Mesenchymal stem cell (in vitro differentiated cells and primary cell): ENCODE data around the gene GZMH.

ENCODE experiments used
- DNase-seq: peaks from one replicate; pipeline ENCODE4 v3.0.0-alpha.2; 2013
- H2AFZ ChIP-seq: one replicate; pipeline ENCODE4 v1.6.1; 2013; ENCODE audit warnings: low read depth, mild to moderate bottlenecking, control low read depth, inconsistent platforms, low read length, moderate library complexity
- H2AK5ac ChIP-seq: 2 replicates; pipeline ENCODE4 v1.6.1; 2013; ENCODE audit warnings: low read length, moderate library complexity, mild to moderate bottlenecking, inconsistent platforms; ENCODE audit not compliant: severe bottlenecking
- H2BK120ac ChIP-seq: one replicate; pipeline ENCODE4 v1.6.1; 2013; ENCODE audit warnings: low read depth, mild to moderate bottlenecking, inconsistent platforms, low read length, moderate library complexity
- H2BK12ac ChIP-seq, 2 experiments: one replicate each; pipeline ENCODE4 v1.6.1; 2013; ENCODE audit warnings: inconsistent platforms in 2 of 2, low read length in 2 of 2, mild to moderate bottlenecking in 2 of 2, moderate library complexity in 2 of 2, control low read depth in 1 of 2
- H2BK15ac ChIP-seq: one replicate; pipeline ENCODE4 v1.6.1; 2013; ENCODE audit warnings: mild to moderate bottlenecking, low read depth, inconsistent platforms; ENCODE audit not compliant: poor library complexity, severe bottlenecking
- H2BK5ac ChIP-seq: 2 replicates; pipeline ENCODE4 v1.6.1; 2013; ENCODE audit warnings: low read depth, mild to moderate bottlenecking, low read length, control low read depth, inconsistent platforms; ENCODE audit not compliant: poor library complexity, severe bottlenecking
- H3K14ac ChIP-seq, 2 experiments: one replicate each; pipeline ENCODE4 v1.6.1; 2013; ENCODE audit warnings: inconsistent platforms in 2 of 2, low read length in 2 of 2, control low read depth in 1 of 2, mild to moderate bottlenecking in 1 of 2, moderate library complexity in 1 of 2
- H3K18ac ChIP-seq, 2 experiments: one replicate each; pipeline ENCODE4 v1.6.1; 2013; ENCODE audit warnings: inconsistent platforms in 2 of 2, low read length in 2 of 2, control low read depth in 1 of 2, low read depth in 1 of 2, mild to moderate bottlenecking in 1 of 2
- H3K23ac ChIP-seq, 2 experiments: one replicate each; pipeline ENCODE4 v1.6.1; 2013; ENCODE audit warnings: inconsistent platforms in 2 of 2, low read length in 2 of 2, mild to moderate bottlenecking in 2 of 2, moderate library complexity in 2 of 2, control low read depth in 1 of 2
- H3K27ac ChIP-seq: 2 replicates; pipeline ENCODE4 v1.5.1; 2013; ENCODE audit warnings: mild to moderate bottlenecking, moderate library complexity, low read length, control low read depth, inconsistent platforms; ENCODE audit not compliant: poor library complexity, severe bottlenecking
- H3K27me3 ChIP-seq, 2 experiments: 2 replicates each; pipeline versions ENCODE4 v1.6.1 to v1.7.0; 2013; ENCODE audit warnings: low read length in 2 of 2, mild to moderate bottlenecking in 2 of 2, moderate library complexity in 2 of 2, control low read depth in 1 of 2, inconsistent platforms in 1 of 2; ENCODE audit not compliant: control insufficient read depth in 1 of 2, insufficient read depth in 1 of 2
- H3K36me3 ChIP-seq, 2 experiments: 2 replicates each; pipeline versions ENCODE4 v1.6.1 to v1.7.0; 2013; ENCODE audit warnings: low read length in 2 of 2, control low read depth in 1 of 2, inconsistent platforms in 1 of 2, low read depth in 1 of 2, mild to moderate bottlenecking in 1 of 2; ENCODE audit not compliant: insufficient read depth in 2 of 2, control insufficient read depth in 1 of 2
- H3K4ac ChIP-seq, 2 experiments: one replicate each; pipeline ENCODE4 v1.6.1; 2013; ENCODE audit warnings: inconsistent platforms in 2 of 2, low read length in 2 of 2, mild to moderate bottlenecking in 2 of 2, moderate library complexity in 2 of 2, control low read depth in 1 of 2, low read depth in 1 of 2
- H3K4me1 ChIP-seq: 2 replicates; pipeline ENCODE4 v1.6.1; 2013; ENCODE audit warnings: low read depth, low read length, control low read depth; ENCODE audit not compliant: control insufficient read depth, insufficient read depth
- H3K4me2 ChIP-seq: 2 replicates; pipeline ENCODE4 v1.6.1; 2013; ENCODE audit warnings: low read length, mild to moderate bottlenecking, inconsistent platforms; ENCODE audit not compliant: poor library complexity, severe bottlenecking
- H3K4me3 ChIP-seq, 2 experiments: 2 replicates each; pipeline versions ENCODE4 v1.5.1 to v1.7.0; 2013; ENCODE audit warnings: low read length in 2 of 2, mild to moderate bottlenecking in 2 of 2, control low read depth in 1 of 2, low read depth in 1 of 2; ENCODE audit not compliant: insufficient read depth in 1 of 2
- H3K79me1 ChIP-seq: replicated peaks from 2 replicates; pipeline ENCODE4 v1.6.1; 2013; ENCODE audit warnings: mild to moderate bottlenecking, control low read depth, low read length, inconsistent platforms; ENCODE audit not compliant: poor library complexity, severe bottlenecking
- H3K9ac ChIP-seq: 2 replicates; pipeline ENCODE4 v1.7.0; 2013; ENCODE audit warnings: mild to moderate bottlenecking, low read length, moderate library complexity
- H3K9me3 ChIP-seq: 2 replicates; pipeline ENCODE4 v1.7.0; 2013; ENCODE audit warnings: mild to moderate bottlenecking, low read length; ENCODE audit not compliant: control insufficient read depth
- H4K8ac ChIP-seq: one replicate; pipeline ENCODE4 v1.6.1; 2013; ENCODE audit warnings: inconsistent platforms, mild to moderate bottlenecking, low read length, moderate library complexity
- H4K91ac ChIP-seq: one replicate; pipeline ENCODE4 v1.6.1; 2013; ENCODE audit warnings: mild to moderate bottlenecking, low read length, inconsistent platforms
- WGBS: methylation state at CpG from one replicate; pipeline ENCODE4 v1.1.7; 2013; ENCODE audit warnings: mixed read lengths; 5-methylcytosine and 5-hydroxymethylcytosine counted together

GZMH gene

GRCh38 chr14:24613747-24614146 lies 4.3 kb upstream of the GZMH start:
- no peak overlapping the region for H2BK5ac ChIP-seq
- 76% methylated on average over 2 of the region's 2 CpGs for WGBS

DNA sequence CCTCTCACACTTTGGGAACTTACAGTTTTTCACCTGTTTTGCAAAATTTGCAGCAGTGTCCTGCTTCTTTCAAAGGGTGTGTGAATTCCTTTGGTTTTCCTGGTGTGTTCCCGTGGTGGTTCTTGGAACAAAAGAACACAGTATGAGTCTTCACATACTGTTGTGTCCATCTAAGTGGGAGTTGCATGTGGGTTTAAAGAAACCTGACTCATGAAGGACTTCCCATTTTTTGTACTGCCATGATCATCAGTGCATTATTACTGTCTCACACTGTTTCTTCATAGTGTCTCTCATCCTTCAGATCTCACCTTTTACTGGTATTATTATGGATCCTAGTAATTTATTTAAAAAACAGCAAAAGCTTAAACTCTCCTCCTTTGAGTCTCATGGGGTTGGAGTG lies 3.8 kb upstream of the GZMH start:
- WGBS: 27% methylated on average over 1 of the region's 1 CpG

More at GRCh38 chr14:24613747-24614146, 4.3 kb upstream of the GZMH start:
- Histone ChIP-seq H3K23ac (no peak overlapping the region), H3K14ac (no peak overlapping the region), H3K4me3 (no peak overlapping the region), H3K18ac (no peak overlapping the region), H3K27ac (no peak overlapping the region), H4K8ac (no peak overlapping the region), H2BK15ac (no peak overlapping the region), H3K4me1 (no peaks in the 10 kb centered on the region), H3K9me3 (no peaks in the 10 kb centered on the region), H2AK5ac (no peak overlapping the region), H2BK12ac (no peak overlapping the region), H2AFZ (no peak overlapping the region), H3K4ac (no peak overlapping the region), H3K27me3 (no peaks in the 10 kb centered on the region), H3K4me2 (no peak overlapping the region), H3K9ac (no peak overlapping the region), H2BK120ac (no peak overlapping the region), H3K36me3 (no peaks in the 10 kb centered on the region), H3K79me1 (no peaks in the 10 kb centered on the region), H4K91ac (no peak overlapping the region)
- no peak for DNase-seq

GRCh38 chr14:24612196-24612595 lies 2.7 kb upstream of the GZMH start:
- Histone ChIP-seq H3K4me1 (no peaks in the 10 kb centered on the region), H3K4me3 (no peak overlapping the region), H3K14ac (no peak overlapping the region), H4K8ac (no peak overlapping the region), H2BK15ac (no peak overlapping the region), H4K91ac (no peak overlapping the region), H2BK12ac (no peak overlapping the region), H2AK5ac (no peak overlapping the region), H3K27me3 (no peaks in the 10 kb centered on the region), H3K36me3 (no peaks in the 10 kb centered on the region), H3K27ac (no peak overlapping the region), H3K18ac (no peak overlapping the region), H3K4me2 (no peak overlapping the region), H3K4ac (no peak overlapping the region), H3K79me1 (no peaks in the 10 kb centered on the region), H2AFZ (no peak overlapping the region), H2BK120ac (no peak overlapping the region), H3K23ac (no peak overlapping the region), H2BK5ac (no peak overlapping the region), H3K9me3 (no peaks in the 10 kb centered on the region), H3K9ac (no peak overlapping the region)
- no peak for DNase-seq

More for the DNA sequence above, 3.8 kb upstream of the GZMH start:
- Histone ChIP-seq H2BK5ac (no peak overlapping the region), H3K79me1 (no peaks in the 10 kb centered on the region), H3K4me1 (no peaks in the 10 kb centered on the region), H2BK15ac (no peak overlapping the region), H3K27me3 (no peaks in the 10 kb centered on the region), H2AK5ac (no peak overlapping the region), H3K4ac (no peak overlapping the region), H3K23ac (no peak overlapping the region), H4K8ac (no peak overlapping the region), H3K27ac (no peak overlapping the region), H2BK120ac (no peak overlapping the region), H3K14ac (no peak overlapping the region), H3K9me3 (no peaks in the 10 kb centered on the region), H2AFZ (no peak overlapping the region), H3K18ac (no peak overlapping the region), H2BK12ac (no peak overlapping the region), H4K91ac (no peak overlapping the region), H3K9ac (no peak overlapping the region), H3K4me3 (no peak overlapping the region), H3K4me2 (no peak overlapping the region), H3K36me3 (no peaks in the 10 kb centered on the region)
- DNase-seq: no peak

- Histone ChIP-seq H3K27ac (no peak overlapping the region), H3K4ac (no peak overlapping the region), H3K18ac (no peak overlapping the region), H2BK5ac (no peak overlapping the region), H3K27me3 (no peaks in the 10 kb centered on the region), H3K36me3 (no peaks in the 10 kb centered on the region), H2BK15ac (no peak overlapping the region), H2AK5ac (no peak overlapping the region), H3K23ac (no peak overlapping the region), H3K4me2 (no peak overlapping the region), H3K14ac (no peak overlapping the region), H4K91ac (no peak overlapping the region), H2BK120ac (no peak overlapping the region), H3K9me3 (no peaks in the 10 kb centered on the region), H3K4me1 (no peaks in the 10 kb centered on the region), H2BK12ac (no peak overlapping the region), H4K8ac (no peak overlapping the region), H2AFZ (no peak overlapping the region), H3K4me3 (no peak overlapping the region), H3K79me1 (no peaks in the 10 kb centered on the region), H3K9ac (no peak overlapping the region)
- DNase-seq: no peak
- WGBS: 58% methylated on average over 8 of the region's 8 CpGs
Observed at GRCh38 chr14:24607635-24608514, 1.6 kb downstream of the GZMH start.
